Measurements from ENCODE around the gene APBB2. TPM values are rescaled to one million over a fixed set of nuclear protein-coding genes. Genes with fewer than 3 reads are reported as not detected.

Gene APBB2
- total RNA-seq, 2 donors from 2014 or later: 55.2 to 70.1 TPM

DNA sequence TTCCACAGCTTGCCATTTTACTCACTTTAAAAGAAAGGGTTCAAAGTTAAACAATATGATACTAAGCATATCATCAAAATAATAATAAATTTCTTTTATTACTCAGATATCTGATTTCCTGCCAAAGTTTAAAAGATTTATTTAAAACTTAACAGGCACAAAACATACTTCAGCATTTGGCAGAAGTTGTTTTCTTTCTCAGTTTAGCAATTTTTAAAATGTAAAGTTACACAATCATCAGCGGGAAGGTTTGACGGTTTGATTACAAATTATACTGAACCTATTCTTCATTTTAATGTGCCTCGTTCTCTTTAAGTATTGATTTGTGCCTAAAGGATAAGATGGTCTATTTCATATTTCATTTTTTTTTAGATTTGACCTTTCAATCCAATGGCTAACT lies 227.2 kb downstream of the APBB2 start:
- intact Hi-C loops (cut with DNase I): loop anchor here in 1 of 2 donors (10.0 kb wide), 1 partner anchor 228 kb away; the partner anchor contains the start of gene APBB2
- no peak for DNase-seq (ENCODE audit: low spot score)

DNA sequence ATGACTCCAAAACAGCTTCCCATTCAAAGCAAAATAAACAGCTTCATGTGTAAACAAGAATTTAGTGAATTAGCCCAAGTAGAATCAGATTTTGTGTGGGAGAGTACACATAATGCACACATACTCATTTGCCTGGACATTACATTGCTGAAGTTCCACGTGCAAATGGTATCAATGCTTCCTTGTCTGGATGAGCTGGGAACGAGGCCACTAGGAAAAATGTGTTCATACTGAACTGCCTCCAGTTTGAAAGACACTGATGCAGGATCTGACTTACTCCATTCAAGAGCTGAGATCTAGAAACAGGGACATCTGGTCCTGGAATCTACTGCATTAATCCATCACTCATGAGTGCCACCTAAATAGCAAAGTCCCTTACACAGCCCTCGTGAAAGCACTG lies 228.0 kb downstream of the APBB2 start:
- intact Hi-C loops (cut with DNase I): loop anchor here in 1 of 2 donors (10.0 kb wide), 1 partner anchor 228 kb away; the partner anchor contains the start of gene APBB2
- DNase-seq (ENCODE audit: low spot score): no peak

DNA sequence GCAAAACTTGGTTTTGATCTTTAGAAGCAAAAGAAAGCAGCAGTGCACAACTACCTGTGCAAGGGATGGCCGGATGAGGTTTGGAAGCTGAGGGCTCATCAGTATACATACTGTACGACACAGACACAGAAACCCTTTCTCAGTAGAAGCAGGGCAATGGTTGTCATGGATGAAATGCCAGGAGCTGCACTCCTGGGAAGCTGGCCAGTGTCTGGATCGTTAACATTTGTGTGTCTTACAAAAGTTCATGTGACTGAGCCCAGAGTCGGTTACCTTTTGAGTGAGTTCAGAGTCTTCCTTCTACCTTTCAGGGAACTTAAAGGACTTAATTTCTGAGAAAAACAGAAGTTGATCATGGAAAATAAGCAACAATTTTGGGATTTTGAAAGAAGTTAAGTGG lies 230.3 kb downstream of the APBB2 start:
- intact Hi-C loops (cut with DNase I): loop anchor here in 1 of 2 donors (10.0 kb wide), 1 partner anchor 231 kb away; the partner anchor contains the start of gene APBB2

DNA sequence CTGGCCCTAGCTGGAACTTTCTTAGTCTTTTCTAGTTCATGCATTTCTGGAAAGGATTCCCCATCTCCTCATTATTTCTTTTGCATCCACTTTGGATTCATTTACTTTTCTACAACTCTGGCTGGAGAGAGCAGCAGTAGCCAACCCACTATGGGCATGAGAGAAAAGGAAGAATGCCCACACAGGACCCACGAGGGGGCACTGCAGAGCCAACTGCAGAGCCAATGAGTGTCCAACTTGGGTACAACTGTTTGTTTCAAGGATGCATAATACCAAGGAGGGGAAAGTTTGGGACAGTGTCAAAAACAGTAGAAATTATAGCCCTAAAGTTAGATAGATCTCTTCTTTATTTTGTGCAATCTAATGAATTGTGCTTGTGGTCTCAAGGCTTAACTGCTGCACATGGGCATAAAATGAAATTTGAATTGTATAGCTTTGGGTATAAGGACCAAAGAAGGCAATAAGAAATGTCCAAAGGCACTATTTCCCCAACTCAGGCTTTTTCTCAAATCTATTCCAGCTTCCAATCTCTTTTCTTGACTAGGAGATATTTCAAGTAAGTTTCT lies 233.9 kb downstream of the APBB2 start:
- intact Hi-C loops (cut with DNase I): loop anchor here in 1 of 2 donors (10.0 kb wide), 1 partner anchor 234 kb away; the partner anchor contains the start of gene APBB2
- DNase-seq (ENCODE audit: low spot score): no peak

More for the DNA sequence above, 230.3 kb downstream of the APBB2 start:
- DNase-seq (ENCODE audit: low spot score): no peak

DNA sequence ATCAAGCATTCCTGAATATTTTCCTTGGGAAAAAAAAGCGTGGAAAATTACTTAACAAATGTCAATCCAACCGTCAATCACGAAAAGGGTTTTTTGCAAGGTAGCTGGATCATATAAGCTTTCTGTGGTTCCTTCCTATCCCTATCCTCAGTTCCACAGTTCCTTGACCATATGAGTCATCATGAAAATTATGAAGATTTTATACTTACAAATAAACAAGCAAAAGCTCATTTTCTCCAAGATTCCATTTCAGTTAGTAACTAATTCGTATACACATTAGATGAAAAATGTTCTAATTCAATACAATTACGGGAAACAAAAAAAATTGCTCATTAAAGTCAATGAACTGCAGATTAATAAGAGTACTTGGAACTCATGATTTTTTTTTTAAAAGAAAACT lies 235.8 kb downstream of the APBB2 start:
- intact Hi-C loops (cut with DNase I): loop anchor here in 1 of 2 donors (5.0 to 10.0 kb wide), 2 partner anchors 234 to 576 kb away; partner anchors contain the start of gene APBB2
- no peak for DNase-seq (ENCODE audit: low spot score)

DNA sequence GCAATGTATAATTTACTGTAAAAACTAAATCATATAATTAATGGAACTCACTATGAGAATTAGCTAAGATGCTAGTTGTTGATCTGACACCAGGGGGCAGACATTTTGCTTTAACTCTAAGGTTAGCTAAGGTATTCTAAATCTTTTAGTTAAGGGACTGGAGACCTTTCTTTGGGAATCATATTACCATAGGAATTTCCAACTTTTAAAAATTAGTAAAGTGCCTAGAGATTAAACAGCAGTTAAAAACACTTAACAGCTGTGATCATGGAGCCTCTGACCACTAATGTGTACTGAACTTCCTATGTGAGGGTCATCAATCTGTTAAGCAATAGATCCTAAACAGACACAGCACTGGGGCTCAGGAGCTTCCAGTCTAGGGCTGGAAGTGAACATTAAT lies 238.0 kb downstream of the APBB2 start:
- intact Hi-C loops (cut with DNase I): loop anchor here in 1 of 2 donors (5.0 to 10.0 kb wide), 2 partner anchors 236 to 578 kb away; partner anchors contain the start of gene APBB2
- no peak for DNase-seq (ENCODE audit: low spot score)

DNA sequence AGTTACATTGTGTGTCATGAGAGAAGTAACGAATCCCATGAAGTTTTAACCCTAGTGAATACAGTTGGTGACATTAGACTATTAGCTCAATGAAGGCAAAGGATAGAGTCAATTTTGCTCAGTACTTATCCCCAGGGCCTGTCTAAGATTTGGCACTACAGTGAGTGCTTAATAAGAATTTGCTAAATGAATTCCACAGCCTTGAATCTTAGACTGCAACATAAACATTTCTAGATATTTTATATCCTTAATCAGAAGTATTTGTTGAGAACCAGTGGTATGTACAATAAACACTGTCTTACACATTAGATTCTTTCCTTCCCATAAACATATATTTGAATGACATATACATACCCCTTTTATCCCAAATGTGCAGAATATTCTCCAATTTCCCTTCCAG lies 241.6 kb downstream of the APBB2 start:
- intact Hi-C loops (cut with DNase I): loop anchor here in 1 of 2 donors (10.0 kb wide), 1 partner anchor 582 kb away; no protein-coding TSS in a partner anchor
- no peak for DNase-seq (ENCODE audit: low spot score)

DNA sequence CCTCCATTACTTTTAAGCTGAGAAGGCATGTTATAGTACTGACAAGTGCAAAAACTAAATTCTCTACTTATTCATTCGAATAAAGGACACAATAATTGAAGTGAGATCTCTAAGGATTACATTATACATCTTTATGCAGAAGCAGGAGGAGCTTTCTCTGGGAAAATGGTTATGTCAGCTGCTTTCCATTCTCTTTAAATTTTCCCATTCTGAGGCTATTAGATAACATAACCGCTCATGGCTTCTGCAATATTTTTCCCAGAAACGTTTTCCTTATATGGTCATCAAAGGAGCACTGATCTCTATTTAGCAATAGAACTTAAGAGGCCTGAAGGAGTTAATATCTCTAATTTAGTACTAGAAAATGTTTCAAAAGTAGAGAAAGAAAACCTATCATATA lies 243.0 kb downstream of the APBB2 start:
- no peak for DNase-seq (ENCODE audit: low spot score)
- intact Hi-C loops (cut with DNase I): loop anchor here in 1 of 2 donors (10.0 kb wide), 1 partner anchor 583 kb away; no protein-coding TSS in a partner anchor

DNA sequence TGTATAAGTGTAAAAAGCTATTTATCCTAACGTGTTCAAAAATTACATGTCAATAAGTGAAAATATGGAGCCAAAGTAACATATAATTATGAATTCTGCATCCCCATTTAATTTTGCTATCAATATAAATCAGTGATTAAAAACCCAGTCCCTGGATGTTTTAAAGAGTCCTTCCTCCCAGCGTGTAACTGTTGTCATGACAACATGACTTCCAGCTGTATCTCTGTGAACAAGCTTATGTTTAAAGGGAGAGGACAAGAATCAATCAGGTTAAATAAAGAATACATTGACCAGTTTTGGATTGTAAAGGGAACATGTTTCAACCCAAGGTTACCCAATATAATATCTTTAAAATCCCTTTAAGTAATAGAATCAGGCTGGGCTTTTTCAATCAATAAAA lies 244.8 kb downstream of the APBB2 start:
- intact Hi-C loops (cut with DNase I): no loop called here
- DNase-seq (ENCODE audit: low spot score): no peak

DNA sequence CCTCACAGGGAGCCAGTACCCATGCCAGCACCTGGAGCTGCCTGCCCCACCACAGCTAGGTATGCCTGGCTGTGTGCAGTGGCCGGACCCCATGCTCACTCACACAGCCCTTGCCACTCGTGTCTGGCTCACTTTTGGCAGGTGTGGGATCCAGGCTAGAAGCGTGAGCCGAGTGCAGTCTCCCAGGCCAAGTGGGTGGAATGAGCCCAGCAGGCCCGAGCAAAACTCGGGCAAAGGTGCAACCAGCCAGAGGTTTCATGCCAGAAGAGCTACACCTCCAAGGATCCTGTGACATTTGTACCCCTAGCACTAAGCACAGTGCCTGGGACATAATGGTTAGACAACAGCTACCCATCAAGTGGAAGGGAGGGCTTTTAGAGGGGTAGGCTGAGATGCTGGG lies 246.8 kb downstream of the APBB2 start:
- intact Hi-C loops (cut with DNase I): no loop called here
- no peak for DNase-seq (ENCODE audit: low spot score)

DNA sequence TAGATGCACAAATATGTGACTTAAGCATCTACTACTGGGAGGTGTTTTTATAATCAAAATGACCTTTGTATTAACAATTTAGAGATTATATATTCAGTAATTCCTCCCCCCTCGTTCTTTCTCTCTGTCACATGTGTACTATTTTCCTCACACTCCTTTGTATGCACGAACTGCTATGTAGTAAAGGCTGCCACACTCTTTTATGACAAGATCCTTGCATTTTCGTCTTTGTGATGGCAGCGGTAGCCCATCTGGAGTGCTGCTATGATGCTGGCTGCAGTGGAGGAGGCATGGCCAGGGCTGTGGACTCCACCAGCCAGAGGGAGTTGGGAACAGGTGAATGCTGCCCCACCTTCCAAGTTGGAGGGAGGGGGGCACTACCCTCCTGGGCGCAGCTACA lies 248.3 kb downstream of the APBB2 start:
- intact Hi-C loops (cut with DNase I): no loop called here
- no peak for DNase-seq (ENCODE audit: low spot score)

DNA sequence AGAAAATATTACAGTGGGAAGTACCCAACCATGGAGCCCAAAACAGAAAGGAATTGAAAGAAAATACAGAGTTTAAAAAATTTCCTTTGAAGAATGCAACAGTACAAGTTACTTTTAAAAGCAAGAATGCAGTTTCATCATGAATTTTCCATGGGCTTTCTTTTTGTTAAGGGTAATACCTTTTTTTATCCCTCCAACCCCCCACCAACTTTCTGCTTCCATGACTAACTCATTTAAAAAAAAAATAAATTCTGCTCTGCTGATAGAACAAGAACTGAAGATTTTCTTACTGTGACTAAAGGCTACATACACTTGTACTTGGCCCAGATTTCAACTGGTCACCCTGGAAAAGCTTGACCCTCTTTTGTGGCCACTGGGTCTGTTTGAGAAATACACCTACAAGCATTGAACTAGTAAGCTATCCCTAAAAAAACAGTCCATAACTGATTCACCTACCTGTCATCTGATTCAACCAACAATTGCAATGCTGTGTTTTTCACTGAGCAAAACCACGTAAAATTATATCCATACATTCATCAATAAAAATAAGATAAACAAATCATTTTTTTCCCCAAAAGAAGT lies 250.4 kb downstream of the APBB2 start:
- DNase-seq (ENCODE audit: low spot score): no peak
- intact Hi-C loops (cut with DNase I): no loop called here

DNA sequence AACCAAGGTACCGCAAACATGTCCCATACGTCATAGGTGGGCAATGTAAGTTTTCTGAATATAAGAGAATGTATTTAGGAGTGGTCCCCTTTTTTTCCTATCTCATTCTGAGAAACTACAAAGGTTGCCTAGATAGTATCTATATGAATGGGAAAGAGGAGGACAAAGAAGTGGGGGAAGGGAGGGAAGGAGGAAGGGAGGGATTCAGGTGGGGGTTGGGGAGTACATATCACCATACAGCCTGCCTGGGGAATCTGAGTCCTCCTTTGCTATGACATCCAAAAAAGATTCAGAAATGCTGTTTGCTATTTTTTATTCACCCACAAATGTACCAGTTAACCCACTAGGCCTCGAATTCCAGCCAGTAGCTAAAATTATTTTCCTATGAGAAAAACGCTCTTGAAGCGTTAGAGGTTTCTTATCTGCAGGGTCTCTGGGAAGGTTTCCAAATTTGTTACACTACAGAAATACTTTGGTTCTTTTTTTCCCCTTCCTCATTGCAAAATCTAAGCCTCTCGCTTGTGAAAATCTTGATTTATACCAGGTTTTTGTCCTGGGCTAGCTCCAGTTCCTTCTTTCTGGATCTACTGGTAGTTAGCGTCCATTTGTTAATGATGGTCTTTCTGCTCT lies 251.7 kb downstream of the APBB2 start:
- no peak for DNase-seq (ENCODE audit: low spot score)
- intact Hi-C loops (cut with DNase I): no loop called here

DNA sequence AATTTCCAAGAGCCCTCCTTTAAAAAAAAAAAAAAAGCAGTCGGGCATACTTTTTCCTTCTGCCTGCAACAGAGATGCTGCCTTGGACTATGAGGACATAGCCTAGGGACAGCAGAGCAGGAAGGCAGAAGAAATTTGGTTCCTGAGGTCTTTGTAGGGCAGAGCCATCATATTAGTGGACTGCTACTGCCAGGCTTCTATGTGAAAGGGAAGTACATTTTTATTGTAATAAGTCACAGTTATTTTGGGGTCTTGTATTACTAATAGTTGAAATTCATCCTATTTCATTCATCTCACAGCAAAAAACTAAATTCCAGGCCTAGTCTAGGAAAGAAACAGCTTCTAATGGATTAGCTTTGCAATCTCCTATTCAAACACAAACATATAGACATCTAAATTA lies 253.4 kb downstream of the APBB2 start:
- intact Hi-C loops (cut with DNase I): no loop called here
- DNase-seq (ENCODE audit: low spot score): no peak

DNA sequence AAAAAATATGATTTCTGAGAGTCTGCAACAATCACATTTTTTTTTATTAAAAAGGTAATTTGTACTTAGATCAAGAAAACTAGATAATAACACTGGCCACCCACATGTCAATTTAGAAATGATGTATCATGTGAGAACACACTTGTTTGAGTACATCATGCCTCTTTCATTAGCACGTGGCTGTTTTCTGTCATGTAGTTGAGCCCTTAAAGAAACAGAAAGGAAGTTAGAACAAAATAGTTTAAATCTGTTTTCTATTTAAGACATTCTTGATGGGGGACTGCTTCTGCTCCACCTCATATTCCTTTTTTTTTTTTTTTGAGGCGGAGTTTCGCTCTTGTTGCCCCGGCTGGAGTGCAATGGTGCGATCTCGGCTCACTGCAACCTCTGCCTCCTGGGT lies 257.1 kb downstream of the APBB2 start:
- intact Hi-C loops (cut with DNase I): no loop called here

DNA sequence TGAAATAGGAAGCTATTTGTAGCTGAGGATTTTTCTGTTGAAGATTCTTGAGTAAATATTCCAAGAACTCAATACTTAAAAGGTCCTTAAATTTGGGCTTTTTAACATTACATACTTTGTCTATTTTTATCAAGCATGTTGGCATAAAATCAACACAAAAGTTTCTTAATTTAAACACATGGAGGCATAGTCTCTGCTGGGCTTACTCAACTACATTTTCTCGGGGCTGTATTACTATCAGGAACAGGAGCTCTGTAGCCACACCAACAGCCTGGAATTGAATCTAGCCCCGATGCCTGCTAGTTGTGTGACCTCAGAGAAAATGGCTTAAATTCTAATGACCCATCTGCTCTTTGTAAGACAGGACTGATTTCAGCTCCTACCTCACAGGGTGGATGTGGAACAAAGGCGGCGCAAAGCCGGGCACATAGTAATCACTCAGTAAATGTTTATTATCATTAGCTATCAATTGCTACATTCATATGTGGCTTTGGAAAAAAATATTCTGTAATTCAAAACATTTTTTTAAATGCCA lies 257.6 kb downstream of the APBB2 start:
- intact Hi-C loops (cut with DNase I): no loop called here
- DNase-seq (ENCODE audit: low spot score): no peak

More for the DNA sequence above, 257.1 kb downstream of the APBB2 start:
- DNase-seq (ENCODE audit: low spot score): no peak

DNA sequence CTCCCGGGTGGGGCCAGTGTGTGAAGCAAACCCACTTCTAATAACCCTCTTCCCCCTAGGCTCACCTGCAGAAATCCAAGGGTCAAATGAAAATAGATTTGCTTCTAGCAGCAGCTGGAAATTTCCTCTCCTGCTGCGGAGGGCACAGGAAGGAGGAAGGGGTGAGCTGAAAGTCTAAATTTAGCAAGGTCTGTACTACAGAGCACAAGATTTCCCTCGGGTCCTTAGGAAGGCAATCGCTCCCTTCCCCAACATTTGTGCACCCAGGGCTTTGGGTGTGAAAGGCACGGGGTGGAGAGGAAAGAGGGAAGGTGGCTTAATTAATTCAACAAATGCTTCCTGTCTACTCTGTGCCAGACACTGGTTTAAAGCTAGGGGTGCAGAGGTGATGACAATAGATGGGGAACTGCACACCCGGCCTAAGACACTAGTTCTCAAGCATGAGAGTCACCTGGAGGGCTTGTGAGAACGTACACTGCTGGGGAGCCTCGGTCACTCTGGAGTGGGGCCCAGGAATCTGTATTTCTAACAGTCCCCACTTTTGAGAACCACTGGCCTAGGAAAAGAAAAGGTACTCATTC lies 260.2 kb downstream of the APBB2 start:
- DNase-seq (ENCODE audit: low spot score): no peak
- intact Hi-C loops (cut with DNase I): no loop called here

DNA sequence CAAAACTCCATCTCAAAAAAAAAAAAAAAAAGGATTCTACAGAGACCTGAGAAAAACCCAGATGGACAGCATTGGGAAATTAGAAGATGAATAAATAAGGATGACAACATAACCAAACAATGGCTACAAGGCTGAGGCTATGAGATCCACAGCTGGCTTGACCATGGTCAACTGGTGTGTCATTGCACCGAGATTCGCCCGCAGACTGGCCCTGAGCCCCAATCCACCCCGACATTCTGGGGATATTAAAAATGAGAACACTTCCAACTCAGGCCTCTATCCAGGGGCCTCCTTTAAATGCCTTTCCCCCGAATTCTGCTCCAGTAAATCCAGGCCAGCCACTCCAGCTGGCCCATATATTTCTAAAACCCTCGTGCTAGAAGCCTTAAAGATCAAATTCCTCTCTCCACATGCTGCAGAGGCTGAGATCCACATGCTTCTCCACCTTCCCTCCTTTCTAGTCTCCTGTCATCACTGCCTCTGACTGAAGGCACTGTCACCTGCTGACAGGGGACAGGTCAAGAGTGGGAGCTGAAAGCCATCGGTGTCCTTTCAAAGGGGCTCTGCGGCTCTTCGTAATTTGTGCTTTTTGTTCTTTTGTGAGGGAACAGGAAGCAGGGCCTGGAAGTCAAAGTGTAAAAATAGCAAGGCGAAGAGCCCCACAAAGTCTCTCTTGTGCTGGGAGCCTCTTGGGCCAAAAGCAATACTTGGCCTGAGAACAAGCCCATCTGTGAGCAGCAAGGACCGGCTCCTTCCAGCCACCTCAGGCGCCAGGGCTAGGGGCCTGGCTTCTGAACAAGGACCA lies 260.9 kb downstream of the APBB2 start:
- DNase-seq (ENCODE audit: low spot score): no peak
- intact Hi-C loops (cut with DNase I): no loop called here

DNA sequence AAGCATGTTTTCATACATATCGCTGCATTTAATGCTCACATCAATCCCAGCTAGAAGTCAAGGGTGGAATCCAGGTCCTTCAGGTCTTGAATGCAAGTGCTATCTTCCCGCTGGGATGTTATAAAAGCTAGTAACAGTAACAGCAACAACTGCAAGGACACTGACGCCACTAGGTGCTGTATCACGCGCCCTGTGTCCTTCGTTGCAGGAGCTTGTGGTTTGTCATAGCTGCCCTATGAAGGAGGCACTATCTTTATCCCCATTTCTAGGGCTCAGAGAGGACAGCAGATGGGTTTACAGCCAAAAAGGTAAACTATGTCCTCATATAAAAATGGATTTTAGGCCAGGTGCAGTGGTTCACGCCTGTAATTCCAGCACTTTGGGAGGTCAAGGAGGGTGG lies 261.7 kb downstream of the APBB2 start:
- intact Hi-C loops (cut with DNase I): no loop called here
- no peak for DNase-seq (ENCODE audit: low spot score)

Measured in posterior vena cava (tissue), 2 donors.